H9 (cell line): Measurements from ENCODE around the gene CCNB1IP1. TPM values are rescaled to one million over a fixed set of nuclear protein-coding genes. Genes with fewer than 3 reads are reported as not detected.

Experiments used
- DNase-seq: peaks from one replicate; pipeline ENCODE4 v3.0.0-alpha.2; 2017
- H2AFZ ChIP-seq: one replicate; pipeline ENCODE4 v1.6.1; 2013; ENCODE audit warnings: mild to moderate bottlenecking, low read length, control low read depth, moderate library complexity
- H2AK5ac ChIP-seq: 2 replicates; pipeline ENCODE4 v1.6.1; 2013; ENCODE audit warnings: low read length, control low read depth, mixed read lengths; ENCODE audit not compliant: insufficient read length
- H2BK120ac ChIP-seq: one replicate; pipeline ENCODE4 v1.6.1; 2013; ENCODE audit warnings: low read depth, mild to moderate bottlenecking, low read length, control low read depth, inconsistent platforms; ENCODE audit not compliant: poor library complexity, severe bottlenecking
- H2BK12ac ChIP-seq: 2 replicates; pipeline ENCODE4 v1.6.1; 2013; ENCODE audit warnings: low read length, control low read depth, mixed read lengths, low read depth; ENCODE audit not compliant: insufficient read length
- H2BK15ac ChIP-seq: 2 replicates; pipeline ENCODE4 v1.6.1; 2013; ENCODE audit warnings: low read depth, low read length, control low read depth
- H2BK20ac ChIP-seq: one replicate; pipeline ENCODE4 v1.6.1; 2013; ENCODE audit warnings: low read depth, mild to moderate bottlenecking, low read length, control low read depth, inconsistent platforms; ENCODE audit not compliant: poor library complexity, severe bottlenecking
- H2BK5ac ChIP-seq: 2 replicates; pipeline ENCODE4 v1.6.1; 2013; ENCODE audit warnings: low read length, control low read depth, mixed read lengths; ENCODE audit not compliant: insufficient read length
- H3K14ac ChIP-seq: 2 replicates; pipeline ENCODE4 v1.6.1; 2013; ENCODE audit warnings: low read length, control low read depth; ENCODE audit not compliant: insufficient read depth
- H3K18ac ChIP-seq: 2 replicates; pipeline ENCODE4 v1.6.1; 2013; ENCODE audit warnings: low read depth, mild to moderate bottlenecking, mixed read lengths, low read length, control low read depth; ENCODE audit not compliant: insufficient read length
- H3K23ac ChIP-seq: 2 replicates; pipeline ENCODE4 v1.6.1; 2013; ENCODE audit warnings: low read length, control low read depth, mixed read lengths, low read depth; ENCODE audit not compliant: insufficient read length
- H3K23me2 ChIP-seq: 2 replicates; pipeline ENCODE4 v1.6.1; 2013; ENCODE audit warnings: low read depth, mild to moderate bottlenecking, mixed read lengths, low read length, control low read depth; ENCODE audit not compliant: insufficient read length, poor library complexity, severe bottlenecking
- H3K27ac ChIP-seq: 2 replicates; pipeline ENCODE4 v1.5.1; 2013; ENCODE audit warnings: low read length, control low read depth, mixed read lengths, low read depth; ENCODE audit not compliant: insufficient read length
- H3K27me3 ChIP-seq: 2 replicates; pipeline ENCODE4 v1.6.1; 2013; ENCODE audit warnings: low read length, control low read depth, inconsistent platforms; ENCODE audit not compliant: insufficient read depth
- H3K4ac ChIP-seq: 2 replicates; pipeline ENCODE4 v1.6.1; 2013; ENCODE audit warnings: low read depth, mild to moderate bottlenecking, control low read depth, inconsistent platforms, low read length, moderate library complexity
- H3K4me1 ChIP-seq: 2 replicates; pipeline ENCODE4 v1.6.1; 2013; ENCODE audit warnings: low read length, control low read depth, inconsistent platforms; ENCODE audit not compliant: insufficient read depth
- H3K4me2 ChIP-seq: 2 replicates; pipeline ENCODE4 v1.6.1; 2013; ENCODE audit warnings: low read length, control low read depth, mixed read lengths; ENCODE audit not compliant: insufficient read length, insufficient read depth
- H3K56ac ChIP-seq: 2 replicates; pipeline ENCODE4 v1.6.1; 2013; ENCODE audit warnings: low read depth, mild to moderate bottlenecking, mixed read lengths, low read length, control low read depth; ENCODE audit not compliant: insufficient read length
- H3K79me1 ChIP-seq: 2 replicates; pipeline ENCODE4 v1.6.1; 2013; ENCODE audit warnings: low read depth, mild to moderate bottlenecking, moderate library complexity, low read length, control low read depth, inconsistent platforms; ENCODE audit not compliant: insufficient read depth, poor library complexity, severe bottlenecking
- H3K79me2 ChIP-seq: 2 replicates; pipeline ENCODE4 v1.6.1; 2013; ENCODE audit warnings: low read length, control low read depth, inconsistent platforms; ENCODE audit not compliant: insufficient read depth
- H3K9ac ChIP-seq: 2 replicates; pipeline ENCODE4 v1.6.1; 2013; ENCODE audit warnings: low read length, control low read depth, mixed read lengths; ENCODE audit not compliant: insufficient read length; ENCODE audit errors: extremely low read depth
- H3K9me3 ChIP-seq: one replicate; pipeline ENCODE4 v1.6.1; 2013; ENCODE audit warnings: low read depth, low read length, inconsistent platforms; ENCODE audit not compliant: control insufficient read depth
- H3T11ph ChIP-seq: one replicate; pipeline ENCODE4 v1.6.1; 2013; ENCODE audit warnings: mild to moderate bottlenecking, low read length, control low read depth, inconsistent platforms
- H4K20me1 ChIP-seq: one replicate; pipeline ENCODE4 v1.6.1; 2013; ENCODE audit not compliant: control insufficient read depth, insufficient read length, insufficient read depth
- H4K5ac ChIP-seq: 2 replicates; pipeline ENCODE4 v1.6.1; 2013; ENCODE audit warnings: low read depth, mild to moderate bottlenecking, mixed read lengths, low read length, control low read depth; ENCODE audit not compliant: insufficient read length
- H4K8ac ChIP-seq: replicated peaks from 2 replicates; pipeline ENCODE4 v1.6.1; 2013; ENCODE audit warnings: low read length, control low read depth, mixed read lengths, low read depth; ENCODE audit not compliant: insufficient read length
- H4K91ac ChIP-seq: 2 replicates; pipeline ENCODE4 v1.6.1; 2013; ENCODE audit warnings: low read depth, mild to moderate bottlenecking, moderate library complexity, mixed read lengths, low read length, control low read depth; ENCODE audit not compliant: insufficient read length
- H3K27ac Mint-ChIP-seq, 3 experiments: 2 replicates in 2 of 3; 3 replicates in 1 of 3; pipeline ENCODE4 v1.8.0; 2020 to 2021; ENCODE audit warnings: mixed read lengths in 3 of 3, mild to moderate bottlenecking in 1 of 3, moderate library complexity in 1 of 3
- H3K27me3 Mint-ChIP-seq: 2 replicates; pipeline ENCODE4 v1.8.0; 2021; ENCODE audit warnings: low read depth, mild to moderate bottlenecking, moderate library complexity, mixed read lengths
- H3K36me3 Mint-ChIP-seq, 3 experiments: 2 replicates in 2 of 3; 3 replicates in 1 of 3; pipeline ENCODE4 v1.8.0; 2020 to 2021; ENCODE audit warnings: low read depth in 3 of 3, mixed read lengths in 3 of 3; ENCODE audit not compliant: insufficient read depth in 1 of 3
- H3K4me1 Mint-ChIP-seq, 2 experiments: 2 replicates each; pipeline ENCODE4 v1.8.0; 2020; ENCODE audit warnings: mixed read lengths in 2 of 2
- H3K4me3 Mint-ChIP-seq, 2 experiments: 2 replicates in 1 of 2; 3 replicates in 1 of 2; pipeline ENCODE4 v1.8.0; 2020 to 2021; ENCODE audit warnings: mild to moderate bottlenecking in 2 of 2, mixed read lengths in 2 of 2, moderate library complexity in 1 of 2
- H3K9me3 Mint-ChIP-seq, 2 experiments: 2 replicates in 1 of 2; 3 replicates in 1 of 2; pipeline ENCODE4 v1.8.0; 2020; ENCODE audit warnings: mild to moderate bottlenecking in 2 of 2, mixed read lengths in 2 of 2, moderate library complexity in 1 of 2
- WGBS: extraction: QIAGEN DNeasy Blood & Tissue Kit; methylation state at CpG from one replicate; pipeline ENCODE4 v1.1.7; 2013; ENCODE audit warnings: missing lambda C conversion rate, low lambda C conversion rate, mixed read lengths; ENCODE audit not compliant: insufficient read length; ENCODE audit errors: extremely low coverage; 5-methylcytosine and 5-hydroxymethylcytosine counted together
- total RNA-seq: library from RNA; stranded (reverse); gene quantifications from 2 replicates; pipeline ENCODE4 v1.2.1, GENCODE V29; 2021
- TF ChIP-seq, protein P1 (sequence below): fragments of 200-600 bp; sonication (generic); conservative IDR thresholded peaks from 3 replicates; pipeline ENCODE4 v1.8.0; 2021; ENCODE audit warnings: antibody characterized with exemption, mild to moderate bottlenecking

The CCNB1IP1 gene
- total RNA-seq, 1 experiment from 2014 or later, result 165 TPM

- no peaks in the 10 kb centered on the region for H3K79me2 ChIP-seq
- H3K9ac ChIP-seq, result no peak overlapping the region
- Mint-ChIP-seq H3K36me3 (peaks cover 55 to 88% (median 83%) of the 10 kb centered on the region in 3 experiments), H3K9me3 (no peaks in the 10 kb centered on the region), H3K27me3 (no peaks in the 10 kb centered on the region), H3K4me1 (no peaks in the 10 kb centered on the region), H3K4me3 (no peak overlapping the region), H3K27ac (peak overlapping the region in 1 of 3 experiments; percentile 4; a peak in 1 of 7 replicates)
- TF ChIP-seq, protein P1, sequence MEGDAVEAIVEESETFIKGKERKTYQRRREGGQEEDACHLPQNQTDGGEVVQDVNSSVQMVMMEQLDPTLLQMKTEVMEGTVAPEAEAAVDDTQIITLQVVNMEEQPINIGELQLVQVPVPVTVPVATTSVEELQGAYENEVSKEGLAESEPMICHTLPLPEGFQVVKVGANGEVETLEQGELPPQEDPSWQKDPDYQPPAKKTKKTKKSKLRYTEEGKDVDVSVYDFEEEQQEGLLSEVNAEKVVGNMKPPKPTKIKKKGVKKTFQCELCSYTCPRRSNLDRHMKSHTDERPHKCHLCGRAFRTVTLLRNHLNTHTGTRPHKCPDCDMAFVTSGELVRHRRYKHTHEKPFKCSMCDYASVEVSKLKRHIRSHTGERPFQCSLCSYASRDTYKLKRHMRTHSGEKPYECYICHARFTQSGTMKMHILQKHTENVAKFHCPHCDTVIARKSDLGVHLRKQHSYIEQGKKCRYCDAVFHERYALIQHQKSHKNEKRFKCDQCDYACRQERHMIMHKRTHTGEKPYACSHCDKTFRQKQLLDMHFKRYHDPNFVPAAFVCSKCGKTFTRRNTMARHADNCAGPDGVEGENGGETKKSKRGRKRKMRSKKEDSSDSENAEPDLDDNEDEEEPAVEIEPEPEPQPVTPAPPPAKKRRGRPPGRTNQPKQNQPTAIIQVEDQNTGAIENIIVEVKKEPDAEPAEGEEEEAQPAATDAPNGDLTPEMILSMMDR, result no peak
- no peaks in the 10 kb centered on the region for H3K27me3 ChIP-seq
- no peak overlapping the region for H2BK20ac ChIP-seq
- H2AK5ac ChIP-seq, result no peak overlapping the region
- H3K18ac ChIP-seq, result no peak overlapping the region
- H3K23me2 ChIP-seq, result no peaks in the 10 kb centered on the region
- H3K14ac ChIP-seq, result no peak overlapping the region
- no peak overlapping the region for H2AFZ ChIP-seq
- no peak overlapping the region for H4K91ac ChIP-seq
- no peak overlapping the region for H3K4me2 ChIP-seq
- H3K4me1 ChIP-seq, result no peaks in the 10 kb centered on the region
- no peak overlapping the region for H2BK15ac ChIP-seq
- no peaks in the 10 kb centered on the region for H4K20me1 ChIP-seq
- no peaks in the 10 kb centered on the region for H3K9me3 ChIP-seq
- no peak overlapping the region for H4K8ac ChIP-seq
- H3T11ph ChIP-seq, result no peak overlapping the region
- H3K79me1 ChIP-seq, result no peaks in the 10 kb centered on the region
- no peak overlapping the region for H3K56ac ChIP-seq
- no CpG with 5 or more reads among the region's 2 CpGs for WGBS
- no peak for DNase-seq
- no peak overlapping the region for H3K4ac ChIP-seq
- H2BK120ac ChIP-seq, result no peak overlapping the region
- H2BK12ac ChIP-seq, result no peak overlapping the region
- no peak overlapping the region for H3K27ac ChIP-seq
- no peak overlapping the region for H4K5ac ChIP-seq
- H2BK5ac ChIP-seq, result no peak overlapping the region
- H3K23ac ChIP-seq, result no peak overlapping the region
Measured at GRCh38 chr14:20350282-20350681, 17.2 kb upstream of the CCNB1IP1 start.
